DND-41 (cell line): ENCODE data around the gene HMGB2.

Source experiments
- EZH2 ChIP-seq: IDR thresholded peaks from 3 replicates; pipeline ENCODE4 v1.6.1; 2012; ENCODE audit warnings: borderline replicate concordance, low read depth, mild to moderate bottlenecking, moderate library complexity, low read length, inconsistent platforms; ENCODE audit not compliant: severe bottlenecking
- TF ChIP-seq, protein P1 (sequence below): IDR thresholded peaks from 2 replicates; pipeline ENCODE4 v1.5.1; 2012; ENCODE audit warnings: borderline replicate concordance, low read length, moderate library complexity, mild to moderate bottlenecking; ENCODE audit not compliant: poor library complexity, severe bottlenecking; ENCODE audit errors: extremely low read depth

DNA sequence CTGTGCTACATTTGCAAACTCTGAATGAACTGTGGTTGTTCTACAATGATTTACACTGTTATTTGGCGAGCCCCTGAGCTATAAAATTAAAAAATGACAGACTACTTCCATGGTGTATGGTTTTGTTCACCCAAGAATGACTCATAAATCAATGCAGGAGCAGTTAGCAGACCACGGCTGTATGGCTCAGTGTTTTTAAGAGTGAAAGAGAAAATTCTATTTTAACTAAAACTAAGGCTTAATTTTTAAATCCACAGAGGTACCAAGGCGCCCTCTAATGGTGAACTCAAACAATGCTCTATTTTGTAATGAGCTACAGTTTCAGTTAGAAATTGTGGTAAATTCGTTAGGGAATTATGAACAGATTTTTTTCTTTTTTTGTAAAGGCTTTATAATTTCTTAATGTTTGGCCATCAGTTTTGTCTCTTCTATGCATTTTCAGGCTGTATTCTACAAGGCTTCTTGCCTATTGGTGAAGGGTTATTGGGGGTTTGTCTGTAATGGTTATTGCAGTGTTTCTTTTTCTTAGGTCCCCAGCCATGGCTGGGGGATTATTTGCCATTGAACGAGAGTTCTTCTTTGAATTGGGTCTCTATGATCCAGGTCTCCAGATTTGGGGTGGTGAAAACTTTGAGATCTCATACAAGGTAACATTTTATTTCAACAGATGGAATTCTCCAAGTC is 32.5 kb downstream of the HMGB2 start:
- TF ChIP-seq, protein P1, sequence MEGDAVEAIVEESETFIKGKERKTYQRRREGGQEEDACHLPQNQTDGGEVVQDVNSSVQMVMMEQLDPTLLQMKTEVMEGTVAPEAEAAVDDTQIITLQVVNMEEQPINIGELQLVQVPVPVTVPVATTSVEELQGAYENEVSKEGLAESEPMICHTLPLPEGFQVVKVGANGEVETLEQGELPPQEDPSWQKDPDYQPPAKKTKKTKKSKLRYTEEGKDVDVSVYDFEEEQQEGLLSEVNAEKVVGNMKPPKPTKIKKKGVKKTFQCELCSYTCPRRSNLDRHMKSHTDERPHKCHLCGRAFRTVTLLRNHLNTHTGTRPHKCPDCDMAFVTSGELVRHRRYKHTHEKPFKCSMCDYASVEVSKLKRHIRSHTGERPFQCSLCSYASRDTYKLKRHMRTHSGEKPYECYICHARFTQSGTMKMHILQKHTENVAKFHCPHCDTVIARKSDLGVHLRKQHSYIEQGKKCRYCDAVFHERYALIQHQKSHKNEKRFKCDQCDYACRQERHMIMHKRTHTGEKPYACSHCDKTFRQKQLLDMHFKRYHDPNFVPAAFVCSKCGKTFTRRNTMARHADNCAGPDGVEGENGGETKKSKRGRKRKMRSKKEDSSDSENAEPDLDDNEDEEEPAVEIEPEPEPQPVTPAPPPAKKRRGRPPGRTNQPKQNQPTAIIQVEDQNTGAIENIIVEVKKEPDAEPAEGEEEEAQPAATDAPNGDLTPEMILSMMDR, result peak; percentile 85
- TF ChIP-seq EZH2, result no peak
